GM19468 (cell line): ENCODE data around the gene THOC2.
"Not testable (repeated sequence)": the region's sequence is repeated elsewhere in the genome, so short reads cannot be mapped to it uniquely, and the experiment has no call there.

Experiments used
- ATAC-seq: cut with Tn5 transposase; IDR thresholded peaks from one replicate; pipeline ENCODE4 v1.9.1; 2021; ENCODE audit warnings: mild to moderate bottlenecking, moderate library complexity, moderate number of reproducible peaks; ENCODE audit not compliant: unreplicated experiment; ENCODE audit errors: extremely low read depth

The THOC2 gene

GRCh38 chrX:123732670-123733363 lies at the start of gene THOC2:
THOC2 (minus strand) TSS chrX:123733052; CDS start chrX:123733022, 30 bp downstream.
- peak; percentile 71 for ATAC-seq

GRCh38 chrX:123781786-123782185 lies 48.9 kb upstream of the THOC2 start:
- not testable (repeated sequence) for ATAC-seq

GRCh38 chrX:123779908-123780396 lies 47.1 kb upstream of the THOC2 start:
- ATAC-seq: no peak

GRCh38 chrX:123773258-123773988 lies 40.6 kb upstream of the THOC2 start:
- ATAC-seq: no peak

GRCh38 chrX:123771449-123772064 lies 38.7 kb upstream of the THOC2 start:
- peak; percentile 61 for ATAC-seq

GRCh38 chrX:123764967-123765871 lies 32.4 kb upstream of the THOC2 start:
- ATAC-seq: peak; percentile 77

- not testable (repeated sequence) for ATAC-seq
These were observed 27.0 kb upstream of the THOC2 start for GRCh38 chrX:123759849-123760248.

- not testable (repeated sequence) for ATAC-seq
These were observed 24.9 kb upstream of the THOC2 start for GRCh38 chrX:123757794-123758193.

- ATAC-seq: no peak
These were observed 23.5 kb upstream of the THOC2 start for GRCh38 chrX:123756320-123756719.

- no peak for ATAC-seq
These were observed 22.3 kb upstream of the THOC2 start for GRCh38 chrX:123755107-123755506.

- no peak for ATAC-seq
These were observed 21.0 kb upstream of the THOC2 start for GRCh38 chrX:123753656-123754350.

GRCh38 chrX:123749643-123750042 lies 16.8 kb upstream of the THOC2 start:
- no peak for ATAC-seq

GRCh38 chrX:123745511-123745910 lies 12.7 kb upstream of the THOC2 start:
- no peak for ATAC-seq

GRCh38 chrX:123743312-123743711 lies 10.5 kb upstream of the THOC2 start:
- ATAC-seq: no peak

- ATAC-seq: no peak
These were observed 9.6 kb upstream of the THOC2 start for GRCh38 chrX:123742440-123742839.

- no peak for ATAC-seq
These were observed 7.7 kb upstream of the THOC2 start for GRCh38 chrX:123740536-123740935.

- no peak for ATAC-seq
These were observed 7.2 kb upstream of the THOC2 start for GRCh38 chrX:123740006-123740405.

GRCh38 chrX:123739474-123739873 lies 6.6 kb upstream of the THOC2 start:
- ATAC-seq: no peak

- ATAC-seq: no peak
These were observed 5.6 kb upstream of the THOC2 start for GRCh38 chrX:123738378-123738940.
